HG03460 (cell line): ENCODE measurements around the gene FTO.

Experiments
- ATAC-seq: cut with Tn5 transposase; IDR thresholded peaks from one replicate; pipeline ENCODE4 v1.9.1; 2021; ENCODE audit not compliant: unreplicated experiment

Gene FTO

GRCh38 chr16:53991754-53992378 lies 287.9 kb downstream of the FTO start:
- no peak for ATAC-seq

GRCh38 chr16:53995378-53995777 lies 291.4 kb downstream of the FTO start:
- ATAC-seq = no peak

- ATAC-seq = no peak
These were observed 293.0 kb downstream of the FTO start for GRCh38 chr16:53996961-53997360.

GRCh38 chr16:53998024-53998810 lies 294.3 kb downstream of the FTO start:
- ATAC-seq = no peak

- no peak for ATAC-seq
These were observed 295.1 kb downstream of the FTO start for GRCh38 chr16:53998966-53999522.

- no peak for ATAC-seq
These were observed 295.9 kb downstream of the FTO start for GRCh38 chr16:53999841-54000240.

GRCh38 chr16:54000361-54000760 lies 296.4 kb downstream of the FTO start:
- no peak for ATAC-seq

GRCh38 chr16:54006693-54007092 lies 302.7 kb downstream of the FTO start:
- no peak for ATAC-seq

GRCh38 chr16:54007504-54007903 lies 303.5 kb downstream of the FTO start:
- no peak for ATAC-seq

GRCh38 chr16:54009464-54010176 lies 305.7 kb downstream of the FTO start:
- ATAC-seq = no peak

- ATAC-seq = no peak
These were observed 311.2 kb downstream of the FTO start for GRCh38 chr16:54015147-54015546.

GRCh38 chr16:54022362-54022761 lies 318.4 kb downstream of the FTO start:
- no peak for ATAC-seq

- ATAC-seq = no peak
These were observed 322.5 kb downstream of the FTO start for GRCh38 chr16:54026456-54026855.

GRCh38 chr16:54027062-54027461 lies 323.1 kb downstream of the FTO start:
- ATAC-seq = no peak

GRCh38 chr16:54027558-54027957 lies 323.6 kb downstream of the FTO start:
- ATAC-seq = no peak

- no peak for ATAC-seq
These were observed 324.0 kb downstream of the FTO start for GRCh38 chr16:54027995-54028394.

GRCh38 chr16:54030451-54030850 lies 326.5 kb downstream of the FTO start:
- no peak for ATAC-seq

GRCh38 chr16:54031107-54031760 lies 327.3 kb downstream of the FTO start:
- no peak for ATAC-seq

GRCh38 chr16:54033747-54034146 lies 329.8 kb downstream of the FTO start:
- no peak for ATAC-seq

- ATAC-seq = no peak
These were observed 330.7 kb downstream of the FTO start for GRCh38 chr16:54034684-54035083.

- no peak for ATAC-seq
These were observed 336.5 kb downstream of the FTO start for GRCh38 chr16:54040480-54040879.
